Left ventricle myocardium inferior (tissue), 1 donor: Measurements from ENCODE around the gene DDX23. TPM values are rescaled to one million over a fixed set of nuclear protein-coding genes. Genes with fewer than 3 reads are reported as not detected.
"Not testable (repeated sequence)": the region's sequence is repeated elsewhere in the genome, so short reads cannot be mapped to it uniquely, and the experiment has no call there.

Experiments used
- DNase-seq: peaks from one replicate; pipeline ENCODE4 v3.0.0-alpha.2; 2020
- H3K27ac ChIP-seq: fragments of 200-600 bp; replicated peaks from 2 replicates; pipeline ENCODE4 v1.8.0; 2021
- H3K27me3 ChIP-seq: fragments of 200-600 bp; 2 replicates; pipeline ENCODE4 v1.8.0; 2021; ENCODE audit warnings: low read depth
- H3K36me3 ChIP-seq: fragments of 200-600 bp; 2 replicates; pipeline ENCODE4 v1.8.0; 2021
- H3K4me1 ChIP-seq: fragments of 200-600 bp; 2 replicates; pipeline ENCODE4 v1.8.0; 2021
- H3K4me3 ChIP-seq: fragments of 200-600 bp; 2 replicates; pipeline ENCODE4 v1.8.0; 2021; ENCODE audit warnings: mild to moderate bottlenecking, moderate library complexity
- H3K9me3 ChIP-seq: fragments of 200-600 bp; replicated peaks from 2 replicates; pipeline ENCODE4 v1.8.0; 2021
- CTCF ChIP-seq: fragments of 200-600 bp; IDR thresholded peaks from 2 replicates; pipeline ENCODE4 v1.8.0; 2021; ENCODE audit warnings: antibody characterized with exemption, mild to moderate bottlenecking, borderline replicate concordance
- intact Hi-C: fragments of 100-400 bp; cut with micrococcal nuclease; formaldehyde crosslinking; loops from one replicate; pipeline ENCODE4 v1.11.0; 2022
- total RNA-seq: library from RNA; stranded (reverse); fragmentation: NEBNext Ultra II Directional; extraction: Animal tissue kit (Norgen Biotek cat#: 25700); gene quantifications from one replicate; pipeline ENCODE4 v1.2.1, GENCODE V29; 2021
- donor health status: DM: no; HTN: yes; CAD: no; lungs with severe emphysema.

Gene DDX23
- total RNA-seq, 1 donor from 2014 or later, result 36.6 TPM

DNA sequence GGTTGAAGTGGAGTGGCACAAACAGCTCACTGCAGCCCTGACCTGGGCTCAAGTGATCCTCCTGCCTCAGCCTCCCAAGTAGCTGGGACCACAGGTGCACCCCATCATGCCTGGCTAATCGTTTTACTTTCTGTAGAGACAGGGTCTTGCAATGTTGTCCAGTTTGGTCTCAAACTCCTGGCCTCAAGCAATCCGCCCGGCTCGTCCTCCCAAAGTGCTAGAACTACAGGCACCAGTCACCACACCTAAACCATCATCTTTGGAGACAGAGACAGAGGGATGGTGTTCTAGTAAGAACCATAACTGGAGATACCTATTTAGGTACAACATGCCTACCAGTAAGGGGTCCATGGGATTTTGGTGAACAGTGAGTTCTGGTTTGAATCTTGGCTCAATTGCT, 2.5 kb upstream of the DDX23 start:
- intact Hi-C loops, result no loop called here
- TF ChIP-seq CTCF, result no peak

DNA sequence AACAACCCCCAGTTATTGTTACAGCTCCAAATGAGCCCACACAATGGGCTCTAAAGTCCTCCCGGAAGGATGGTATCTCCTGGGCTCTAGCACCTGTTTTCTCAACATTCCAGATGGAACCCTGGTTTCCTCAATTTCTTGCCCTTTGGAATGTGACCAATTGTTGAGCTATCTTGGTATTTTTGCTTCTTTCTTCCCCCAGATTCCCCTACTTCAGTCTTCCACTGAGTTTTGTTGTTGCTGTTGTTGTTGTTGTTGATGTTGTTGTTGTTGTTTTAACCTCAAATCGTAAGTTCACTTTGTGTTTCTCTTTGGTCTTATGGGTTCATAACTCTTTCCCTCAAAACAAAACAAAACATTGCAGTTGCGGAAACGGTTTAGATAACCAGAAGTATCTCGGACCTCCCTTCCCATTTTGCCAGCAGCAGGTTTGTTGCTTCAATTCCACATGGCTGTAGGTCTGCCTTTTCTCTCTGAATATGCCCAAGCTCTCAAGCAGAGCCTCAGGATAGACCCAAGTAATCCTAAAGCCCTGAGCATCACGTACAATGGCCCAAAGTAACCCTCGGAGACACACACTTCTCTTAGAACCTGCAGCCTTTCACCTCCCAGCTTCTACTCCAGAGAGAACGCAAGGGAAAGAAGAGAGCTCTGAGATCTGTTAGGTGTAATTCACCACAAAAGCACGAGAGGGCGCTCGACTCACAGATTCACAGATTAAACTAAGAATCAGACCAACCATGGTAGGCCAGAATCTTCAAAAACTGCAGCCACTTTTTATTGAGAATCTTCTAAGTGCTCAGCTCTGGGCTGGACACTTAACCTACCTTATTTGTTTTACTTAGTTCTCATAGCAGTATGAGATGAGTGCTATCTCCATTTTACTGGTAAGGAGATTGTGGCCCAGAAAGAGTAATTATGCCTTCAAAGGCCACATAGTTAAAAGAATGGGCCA, 1.0 kb upstream of the DDX23 start:
- Histone ChIP-seq H3K27ac (peak overlapping the region; percentile 88), H3K27me3 (no peaks in the 10 kb centered on the region), H3K36me3 (no peaks in the 10 kb centered on the region), H3K9me3 (no peaks in the 10 kb centered on the region), H3K4me3 (peak overlapping the region; percentile 98), H3K4me1 (peaks cover 34% of the 10 kb centered on the region)
- DNase-seq, result peak; percentile 73
- intact Hi-C loops, result no loop called here
- peak; percentile 91 for TF ChIP-seq CTCF

More for the DNA sequence above, 2.5 kb upstream of the DDX23 start:
- Histone ChIP-seq H3K27me3 (no peaks in the 10 kb centered on the region), H3K9me3 (no peaks in the 10 kb centered on the region), H3K36me3 (no peaks in the 10 kb centered on the region), H3K4me1 (peaks cover 31% of the 10 kb centered on the region), H3K27ac (no peak overlapping the region), H3K4me3 (no peak overlapping the region)
- no peak for DNase-seq

GRCh38 chr12:48842021-48842420, 9.9 kb downstream of the DDX23 start:
- DNase-seq, H3K4me3 ChIP-seq, intact Hi-C loops, H3K9me3 ChIP-seq, H3K27ac ChIP-seq, H3K4me1 ChIP-seq, H3K27me3 ChIP-seq: not testable (repeated sequence)
- H3K36me3 ChIP-seq, result peaks cover 76% of the 10 kb centered on the region

GRCh38 chr12:48838048-48838447, 13.9 kb downstream of the DDX23 start:
- Histone ChIP-seq H3K27me3 (no peaks in the 10 kb centered on the region), H3K9me3 (no peaks in the 10 kb centered on the region), H3K27ac (no peak overlapping the region), H3K36me3 (peaks cover 90% of the 10 kb centered on the region), H3K4me3 (no peak overlapping the region), H3K4me1 (no peaks in the 10 kb centered on the region)
- TF ChIP-seq CTCF, result no peak
- no peak for DNase-seq
- intact Hi-C loops, result no loop called here

DNA sequence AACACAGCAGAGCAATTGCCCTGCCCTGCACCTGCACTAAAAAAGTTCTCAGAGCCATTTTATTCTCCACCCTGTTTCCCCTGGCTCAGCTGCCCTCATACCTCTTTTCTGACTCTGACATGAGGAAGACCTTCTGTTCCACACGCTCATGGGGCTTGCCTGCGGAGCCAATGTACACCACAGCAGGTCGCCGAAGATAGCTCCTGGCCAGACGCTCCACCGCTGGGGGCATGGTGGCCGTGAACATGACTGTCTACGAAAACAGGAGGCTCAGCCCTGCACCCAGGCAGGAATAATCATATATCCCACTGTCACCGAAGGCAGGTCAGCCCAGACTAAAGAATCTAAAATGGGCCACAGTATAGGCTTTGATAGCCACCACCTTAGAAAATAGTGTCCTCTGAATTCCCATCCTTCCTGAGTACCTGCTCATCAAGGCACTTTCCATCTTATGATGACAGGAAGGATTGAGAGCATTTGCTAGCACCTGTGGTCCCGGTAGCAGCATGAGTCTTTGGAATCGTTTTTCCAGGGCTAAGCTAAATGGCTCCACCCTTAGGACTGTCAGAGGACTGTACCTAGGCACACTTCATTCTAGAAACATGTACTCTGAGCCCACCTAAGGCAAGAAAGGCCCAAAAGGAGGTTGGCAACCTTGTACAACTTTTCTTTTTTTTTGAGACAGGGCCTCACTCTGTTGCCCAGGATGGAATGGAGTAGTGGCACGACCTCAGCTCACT, 19.5 kb downstream of the DDX23 start:
- Histone ChIP-seq H3K9me3 (no peaks in the 10 kb centered on the region), H3K27me3 (no peaks in the 10 kb centered on the region), H3K4me1 (no peaks in the 10 kb centered on the region), H3K36me3 (peaks cover 95% of the 10 kb centered on the region), H3K4me3 (no peak overlapping the region), H3K27ac (no peak overlapping the region)
- DNase-seq, result no peak
- intact Hi-C loops, result no loop called here
- no peak for TF ChIP-seq CTCF

- H3K36me3 ChIP-seq, result peaks cover 93% of the 10 kb centered on the region
- no peaks in the 10 kb centered on the region for H3K27me3 ChIP-seq
- H3K9me3 ChIP-seq, result no peaks in the 10 kb centered on the region
- no peak for TF ChIP-seq CTCF
- no peaks in the 10 kb centered on the region for H3K4me1 ChIP-seq
- no peak for DNase-seq
- intact Hi-C loops, result no loop called here
- H3K4me3 ChIP-seq, result no peak overlapping the region
- H3K27ac ChIP-seq, result no peak overlapping the region
Observed at GRCh38 chr12:48831257-48831656, 20.7 kb downstream of the DDX23 start.
